CD4-positive, CD25-positive, alpha-beta regulatory T cell (primary cell): ENCODE results near the gene IGFBP1. TPM values are rescaled to one million over a fixed set of nuclear protein-coding genes. Genes with fewer than 3 reads are reported as not detected.

Experiments
- ATAC-seq, 2 donors: fragments of 150-1000 bp; cut with Tn5 transposase; one replicate each; pipeline ENCODE4 v1.10.0; 2021; ENCODE audit warnings: low read depth in 2 of 2, moderate number of reproducible peaks in 2 of 2, moderate library complexity in 1 of 2
- DNase-seq, 3 donors: peaks; one replicate each; pipeline versions ENCODE4 v3.0.0 to v3.0.0-alpha.2; 2012 to 2022; ENCODE audit warnings: mixed read lengths in 1 of 3
- H3K27ac ChIP-seq: one replicate; pipeline ENCODE4 v1.7.0; 2013; ENCODE audit warnings: mild to moderate bottlenecking, low read length; ENCODE audit not compliant: insufficient read depth, poor library complexity, severe bottlenecking
- H3K27me3 ChIP-seq: one replicate; pipeline ENCODE4 v1.7.0; 2013; ENCODE audit warnings: low read length; ENCODE audit not compliant: control insufficient read depth, insufficient read depth
- H3K36me3 ChIP-seq: one replicate; pipeline ENCODE4 v1.7.0; 2013; ENCODE audit warnings: mild to moderate bottlenecking, low read length, moderate library complexity; ENCODE audit not compliant: control insufficient read depth, insufficient read depth
- H3K4me1 ChIP-seq: 2 replicates; pipeline ENCODE4 v1.7.0; 2013; ENCODE audit warnings: mild to moderate bottlenecking, low read length; ENCODE audit not compliant: insufficient read depth, control insufficient read depth, poor library complexity, severe bottlenecking
- H3K4me3 ChIP-seq: one replicate; pipeline ENCODE4 v1.7.0; 2013; ENCODE audit warnings: low read depth, mild to moderate bottlenecking, low read length, moderate library complexity
- H3K9me3 ChIP-seq, 2 experiments: 1 replicate in 1 of 2; 2 replicates in 1 of 2; pipeline ENCODE4 v1.7.0; 2013; ENCODE audit warnings: low read length in 2 of 2, mild to moderate bottlenecking in 1 of 2, moderate library complexity in 1 of 2; ENCODE audit not compliant: control insufficient read depth in 2 of 2
- H3K27ac Mint-ChIP-seq, 3 donors: one replicate each; pipeline ENCODE4 v1.8.0; 2020 to 2022; ENCODE audit warnings: mild to moderate bottlenecking in 3 of 3, mixed read lengths in 3 of 3, moderate library complexity in 2 of 3
- H3K27me3 Mint-ChIP-seq: one replicate; pipeline ENCODE4 v1.8.0; 2022; ENCODE audit warnings: mild to moderate bottlenecking, mixed read lengths
- H3K36me3 Mint-ChIP-seq: one replicate; pipeline ENCODE4 v1.8.0; 2020; ENCODE audit warnings: mixed read lengths
- H3K4me1 Mint-ChIP-seq, 4 donors: one replicate each; pipeline ENCODE4 v1.8.0; 2020 to 2022; ENCODE audit warnings: mixed read lengths in 4 of 4, mild to moderate bottlenecking in 1 of 4
- H3K4me3 Mint-ChIP-seq, 4 donors: one replicate each; pipeline ENCODE4 v1.8.0; 2020 to 2022; ENCODE audit warnings: mild to moderate bottlenecking in 4 of 4, mixed read lengths in 4 of 4, moderate library complexity in 3 of 4
- H3K9me3 Mint-ChIP-seq, 7 donors: one replicate each; pipeline ENCODE4 v1.8.0; 2020 to 2022; ENCODE audit warnings: mixed read lengths in 7 of 7, mild to moderate bottlenecking in 3 of 7, moderate library complexity in 2 of 7
- polyA plus RNA-seq, 4 donors: library from polyadenylated mRNA; unstranded; fragments of 300-500 nt; fragmentation: Illumina TruSeq; gene quantifications; one replicate each; pipeline ENCODE4 v1.2.3, GENCODE V29; 2021
- total RNA-seq: library from RNA; stranded (reverse); gene quantifications from one replicate; pipeline ENCODE4 v1.2.3, GENCODE V29; 2022

IGFBP1 gene
- total and polyA plus RNA-seq, 5 donors from 2014 or later = not detected

DNA sequence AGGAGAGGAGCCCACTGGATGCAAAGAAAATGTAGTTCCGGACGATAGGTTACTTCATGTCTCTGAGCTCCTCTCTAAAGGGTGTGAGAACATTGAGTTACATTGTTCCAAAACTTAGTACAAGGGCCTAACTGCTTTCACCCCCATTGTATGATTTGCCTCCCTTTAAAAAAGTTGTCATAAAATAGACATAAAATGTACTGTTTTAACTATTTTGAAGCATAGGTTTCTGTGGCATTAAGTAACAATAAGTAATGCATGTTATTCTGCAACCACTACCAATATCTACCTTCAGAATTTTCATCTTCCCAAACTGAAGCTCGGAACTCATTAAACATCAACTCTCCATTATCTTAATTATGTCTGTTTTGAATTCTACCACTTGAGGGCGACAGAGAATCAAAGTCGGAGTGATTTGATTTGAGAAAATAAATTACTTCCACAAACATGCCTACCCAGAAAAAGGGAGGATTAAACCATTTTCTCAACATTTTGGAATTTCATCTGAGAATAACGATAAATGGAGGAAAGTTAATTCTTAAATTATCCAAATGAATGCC lies 2.7 kb downstream of the IGFBP1 start:
- Histone ChIP-seq H3K36me3 (no peaks in the 10 kb centered on the region), H3K9me3 (no peaks in the 10 kb centered on the region), H3K27me3 (peaks cover 20% of the 10 kb centered on the region), H3K4me3 (no peak overlapping the region), H3K27ac (no peak overlapping the region), H3K4me1 (no peaks in the 10 kb centered on the region)
- Mint-ChIP-seq H3K4me1 (peaks cover 0 to 3% (median 0%) of the 10 kb centered on the region in 4 donors), H3K4me3 (no peak overlapping the region), H3K36me3 (no peaks in the 10 kb centered on the region), H3K27ac (no peak overlapping the region), H3K27me3 (peaks cover 51% of the 10 kb centered on the region), H3K9me3 (no peaks in the 10 kb centered on the region)
- DNase-seq (peak in 1 of 3 donors; percentile 26), ATAC-seq (no peak)

DNA sequence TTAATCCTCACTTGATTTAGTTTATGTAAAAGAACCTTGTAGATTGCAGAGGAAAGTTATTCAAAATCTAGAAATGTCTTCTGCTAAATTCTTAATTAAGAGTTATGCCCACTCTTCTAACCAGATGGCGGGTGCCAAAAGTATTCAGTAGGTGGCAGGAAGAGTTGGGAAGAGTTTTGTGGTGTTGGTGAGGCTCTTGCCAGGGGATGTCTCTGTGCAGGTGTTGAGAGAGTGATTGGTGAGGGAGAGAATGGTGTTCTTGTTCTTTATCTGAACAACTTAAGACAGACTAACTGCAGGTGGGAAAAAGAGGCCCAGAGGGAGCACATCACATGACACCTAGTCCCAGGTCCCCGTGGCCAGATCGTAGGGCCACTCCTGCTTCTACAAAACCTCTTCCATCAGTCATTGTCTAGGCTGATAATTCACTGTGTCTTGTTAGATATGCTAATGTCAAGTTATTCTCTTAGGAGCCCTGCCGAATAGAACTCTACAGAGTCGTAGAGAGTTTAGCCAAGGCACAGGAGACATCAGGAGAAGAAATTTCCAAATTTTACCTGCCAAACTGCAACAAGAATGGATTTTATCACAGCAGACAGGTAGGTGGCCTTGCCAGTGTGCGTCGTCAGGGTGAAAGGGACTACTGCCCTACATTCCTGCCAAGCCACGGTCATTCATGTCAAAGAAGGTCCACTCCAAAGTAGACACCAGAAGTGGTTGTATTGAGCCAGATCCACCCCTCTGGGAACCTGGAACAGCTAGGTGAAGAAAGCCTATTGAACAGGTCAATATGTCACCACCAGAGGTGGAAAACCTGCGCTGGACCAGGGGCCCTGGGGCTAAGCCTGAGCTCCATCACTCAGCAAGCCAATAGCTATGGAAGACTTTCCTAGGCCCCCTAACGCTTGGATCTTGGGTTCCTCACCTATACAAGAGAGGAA lies 3.4 kb downstream of the IGFBP1 start:
- peaks cover 48% of the 10 kb centered on the region for H3K27me3 Mint-ChIP-seq
- Histone ChIP-seq H3K9me3 (no peaks in the 10 kb centered on the region), H3K4me3 (no peak overlapping the region), H3K27me3 (peaks cover 19% of the 10 kb centered on the region), H3K36me3 (no peaks in the 10 kb centered on the region), H3K27ac (no peak overlapping the region), H3K4me1 (no peaks in the 10 kb centered on the region)
- peaks cover 0 to 3% (median 0%) of the 10 kb centered on the region in 4 donors for H3K4me1 Mint-ChIP-seq
- no peak overlapping the region for H3K27ac Mint-ChIP-seq
- H3K36me3 Mint-ChIP-seq = no peaks in the 10 kb centered on the region
- ATAC-seq (no peak), DNase-seq (no peak)
- no peak overlapping the region for H3K4me3 Mint-ChIP-seq
- peaks cover 0 to under 1% (median 0%) of the 10 kb centered on the region in 7 donors for H3K9me3 Mint-ChIP-seq

DNA sequence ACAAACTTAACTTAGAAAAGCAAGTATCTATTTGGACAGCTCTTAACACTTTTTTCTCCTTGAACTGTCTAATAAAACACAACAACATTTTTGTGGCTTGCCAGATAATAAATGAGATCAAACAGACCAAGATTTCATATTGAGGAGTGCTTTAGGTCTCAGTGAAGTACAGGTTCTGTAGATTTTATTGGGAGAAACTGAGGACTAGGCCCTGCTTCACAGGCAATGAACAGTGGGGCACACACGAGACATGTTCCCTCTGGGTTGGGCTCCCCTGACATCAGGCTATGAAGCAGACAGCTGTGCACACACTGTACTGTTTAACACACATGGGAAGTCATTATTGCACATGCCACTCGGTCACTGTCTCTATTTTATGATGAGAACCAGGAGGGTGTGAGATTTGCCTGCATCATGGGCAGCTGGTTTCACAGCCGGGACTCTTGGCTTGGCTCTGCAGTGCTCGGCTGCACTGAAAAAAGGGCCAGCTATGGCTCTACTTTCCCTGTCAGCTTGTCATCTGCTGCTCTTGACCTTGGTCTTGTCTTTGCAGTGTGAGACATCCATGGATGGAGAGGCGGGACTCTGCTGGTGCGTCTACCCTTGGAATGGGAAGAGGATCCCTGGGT lies 4.2 kb downstream of the IGFBP1 start:
- ATAC-seq = no peak
- no peak for DNase-seq
- H3K4me3 Mint-ChIP-seq = no peak overlapping the region
- H3K9me3 Mint-ChIP-seq = peaks cover 0 to 1% (median 0%) of the 10 kb centered on the region in 7 donors
- H3K27ac Mint-ChIP-seq = no peak overlapping the region
- Histone ChIP-seq H3K4me3 (no peak overlapping the region), H3K27me3 (peaks cover 17% of the 10 kb centered on the region), H3K9me3 (no peaks in the 10 kb centered on the region), H3K27ac (no peak overlapping the region), H3K36me3 (no peaks in the 10 kb centered on the region), H3K4me1 (no peaks in the 10 kb centered on the region)
- H3K27me3 Mint-ChIP-seq = peaks cover 41% of the 10 kb centered on the region
- no peaks in the 10 kb centered on the region for H3K36me3 Mint-ChIP-seq
- peaks cover 0 to 3% (median 0%) of the 10 kb centered on the region in 4 donors for H3K4me1 Mint-ChIP-seq

DNA sequence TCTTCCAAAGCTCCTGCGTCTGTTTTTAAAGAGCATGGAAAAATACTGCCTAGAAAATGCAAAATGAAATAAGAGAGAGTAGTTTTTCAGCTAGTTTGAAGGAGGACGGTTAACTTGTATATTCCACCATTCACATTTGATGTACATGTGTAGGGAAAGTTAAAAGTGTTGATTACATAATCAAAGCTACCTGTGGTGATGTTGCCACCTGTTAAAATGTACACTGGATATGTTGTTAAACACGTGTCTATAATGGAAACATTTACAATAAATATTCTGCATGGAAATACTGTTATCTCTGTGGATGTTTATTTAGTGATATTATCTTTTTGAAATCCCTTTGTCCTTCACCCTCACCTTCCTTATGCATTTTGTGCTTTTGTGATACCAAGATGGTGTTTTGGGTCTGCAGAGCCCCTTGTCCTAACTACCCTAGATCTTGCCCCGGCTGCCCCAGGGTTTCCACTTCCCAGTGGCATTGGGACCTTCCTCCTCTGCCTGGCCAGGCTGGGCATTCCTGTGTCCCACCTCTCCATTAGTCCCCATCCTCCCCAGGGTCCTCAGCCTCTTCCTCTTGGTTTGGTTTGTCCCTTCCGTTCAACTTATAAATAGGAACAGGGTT lies 5.2 kb downstream of the IGFBP1 start:
- no peak overlapping the region for H3K4me3 ChIP-seq
- peaks cover 17% of the 10 kb centered on the region for H3K27me3 ChIP-seq
- H3K9me3 ChIP-seq = no peaks in the 10 kb centered on the region
- no peak overlapping the region for H3K27ac ChIP-seq
- H3K36me3 ChIP-seq = no peaks in the 10 kb centered on the region
- peaks cover 32% of the 10 kb centered on the region for H3K27me3 Mint-ChIP-seq
- no peaks in the 10 kb centered on the region for H3K36me3 Mint-ChIP-seq
- peaks cover 0 to 1% (median 0%) of the 10 kb centered on the region in 7 donors for H3K9me3 Mint-ChIP-seq
- H3K4me1 ChIP-seq = no peaks in the 10 kb centered on the region
- H3K27ac Mint-ChIP-seq = no peak overlapping the region
- ATAC-seq (no peak), DNase-seq (no peak)
- H3K4me3 Mint-ChIP-seq = no peak overlapping the region
- peaks cover 0 to 3% (median 0%) of the 10 kb centered on the region in 4 donors for H3K4me1 Mint-ChIP-seq

DNA sequence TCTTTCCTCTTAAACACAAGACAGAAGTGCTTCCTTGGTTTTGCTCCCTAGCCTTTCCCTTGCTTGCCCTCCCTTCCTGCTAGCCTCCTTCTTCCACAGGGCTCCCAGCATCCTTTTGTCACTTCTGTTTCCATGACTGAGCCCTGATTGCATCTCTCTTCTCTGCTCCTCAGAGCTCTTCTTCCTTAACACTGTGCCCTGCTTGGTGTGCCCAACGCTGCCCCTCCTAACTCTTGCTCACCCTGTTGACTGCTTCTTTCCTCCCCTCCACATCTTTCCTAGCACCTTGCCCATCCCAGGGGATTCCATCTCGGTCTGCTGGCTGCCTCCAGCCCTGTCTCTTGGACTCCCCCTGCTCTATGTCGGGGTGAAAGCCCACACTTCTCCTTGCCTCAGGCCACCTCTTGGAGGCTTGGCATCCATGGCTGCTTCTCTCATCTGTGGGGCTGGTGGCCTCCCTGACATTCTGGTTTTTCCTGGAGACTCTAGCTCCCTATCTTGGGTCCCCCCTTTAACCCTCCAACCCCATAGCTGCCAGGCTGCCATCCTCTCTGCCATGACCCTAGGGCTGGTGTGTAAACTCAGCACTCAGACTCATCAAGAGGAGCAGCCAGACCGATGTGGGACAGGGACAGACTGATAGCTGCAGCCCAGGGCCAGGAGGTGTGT lies 5.8 kb downstream of the IGFBP1 start:
- peaks cover 0 to 3% (median 0%) of the 10 kb centered on the region in 4 donors for H3K4me1 Mint-ChIP-seq
- H3K9me3 ChIP-seq = no peaks in the 10 kb centered on the region
- H3K4me3 Mint-ChIP-seq = no peak overlapping the region
- H3K27me3 ChIP-seq = peaks cover 17% of the 10 kb centered on the region
- no peaks in the 10 kb centered on the region for H3K4me1 ChIP-seq
- ATAC-seq (no peak), DNase-seq (no peak)
- peaks cover 30% of the 10 kb centered on the region for H3K27me3 Mint-ChIP-seq
- no peak overlapping the region for H3K27ac ChIP-seq
- H3K4me3 ChIP-seq = no peak overlapping the region
- no peaks in the 10 kb centered on the region for H3K36me3 ChIP-seq
- no peaks in the 10 kb centered on the region for H3K36me3 Mint-ChIP-seq
- peaks cover 0 to 1% (median 0%) of the 10 kb centered on the region in 7 donors for H3K9me3 Mint-ChIP-seq
- no peak overlapping the region for H3K27ac Mint-ChIP-seq

DNA sequence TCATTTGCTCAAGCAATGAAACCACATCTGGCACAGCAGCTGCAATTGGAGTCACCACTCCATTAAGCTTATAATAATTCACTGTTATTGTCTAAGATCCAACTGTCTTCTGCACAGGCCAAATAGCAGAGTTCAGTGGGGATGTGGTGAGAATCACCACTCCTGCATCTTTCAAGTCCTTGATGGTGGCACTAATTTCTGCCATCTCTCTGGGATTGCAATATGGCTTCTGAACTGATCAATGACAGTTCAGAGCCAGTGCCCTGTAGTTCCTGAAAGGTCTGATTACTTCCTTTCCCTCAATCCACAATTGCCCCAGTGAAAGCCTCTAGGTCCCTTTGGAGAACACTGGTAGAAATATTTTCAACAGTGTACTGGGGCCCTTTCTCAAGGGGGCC lies 6.4 kb downstream of the IGFBP1 start:
- Histone ChIP-seq H3K36me3 (no peaks in the 10 kb centered on the region), H3K4me1 (no peaks in the 10 kb centered on the region), H3K9me3 (no peaks in the 10 kb centered on the region), H3K27ac (no peak overlapping the region), H3K27me3 (peaks cover 12% of the 10 kb centered on the region), H3K4me3 (no peak overlapping the region)
- peaks cover 25% of the 10 kb centered on the region for H3K27me3 Mint-ChIP-seq
- H3K9me3 Mint-ChIP-seq = peaks cover 0 to 1% (median 0%) of the 10 kb centered on the region in 7 donors
- ATAC-seq (no peak), DNase-seq (no peak)
- H3K4me3 Mint-ChIP-seq = no peak overlapping the region
- peaks cover 0 to 3% (median 0%) of the 10 kb centered on the region in 4 donors for H3K4me1 Mint-ChIP-seq
- no peak overlapping the region for H3K27ac Mint-ChIP-seq
- H3K36me3 Mint-ChIP-seq = no peaks in the 10 kb centered on the region

DNA sequence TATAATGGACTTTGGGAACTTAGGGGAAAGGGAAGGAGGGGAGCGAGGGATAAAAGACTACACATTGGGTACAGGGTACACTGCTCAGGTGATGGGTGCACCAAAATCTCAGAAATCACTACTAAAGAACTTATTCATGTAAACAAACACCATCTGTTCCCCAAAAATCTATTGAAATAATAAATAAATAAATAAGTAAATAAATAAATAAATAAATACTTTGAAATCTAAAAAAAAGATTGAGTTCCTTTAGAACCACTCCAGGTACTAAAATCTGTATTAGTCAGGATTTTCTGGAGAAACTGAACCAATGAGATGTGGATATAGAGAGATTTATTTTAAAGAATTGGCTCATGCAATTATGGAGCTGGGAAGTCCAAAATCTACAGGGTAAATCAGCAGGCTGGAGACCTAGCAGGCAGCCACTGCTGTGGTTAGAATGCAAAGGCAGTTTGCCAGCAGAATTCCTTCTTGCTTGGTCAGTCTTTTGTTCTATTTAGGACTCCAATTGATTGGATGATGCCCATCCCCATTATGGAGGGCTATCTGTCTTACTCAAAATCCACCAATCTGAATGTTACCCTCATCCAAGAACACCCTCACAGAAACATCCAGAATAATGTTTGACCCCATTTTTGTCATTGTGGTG lies 8.9 kb downstream of the IGFBP1 start:
- Mint-ChIP-seq H3K27ac (no peak overlapping the region), H3K27me3 (peaks cover 16% of the 10 kb centered on the region), H3K4me3 (no peak overlapping the region), H3K9me3 (peaks cover 0 to 5% (median 2%) of the 10 kb centered on the region in 7 donors), H3K4me1 (no peaks in the 10 kb centered on the region), H3K36me3 (no peaks in the 10 kb centered on the region)
- Histone ChIP-seq H3K27ac (no peak overlapping the region), H3K9me3 (no peaks in the 10 kb centered on the region), H3K27me3 (peaks cover 4% of the 10 kb centered on the region), H3K36me3 (no peaks in the 10 kb centered on the region), H3K4me3 (no peak overlapping the region), H3K4me1 (no peaks in the 10 kb centered on the region)
- DNase-seq (no peak), ATAC-seq (no peak)
